PC-9 (cell line): ENCODE data around the gene ST6GALNAC6.

Experiments
- CTCF ChIP-seq: fragments of 200-600 bp; sonication (generic); conservative IDR thresholded peaks from 2 replicates; pipeline ENCODE4 v1.6.1; 2017; ENCODE audit warnings: mixed run types, antibody characterized with exemption, mild to moderate bottlenecking, moderate library complexity
- EZH2 ChIP-seq: fragments of 200-600 bp; sonication (generic); IDR thresholded peaks from 2 replicates; pipeline ENCODE4 v1.8.0; 2017; ENCODE audit warnings: antibody characterized with exemption, low read depth

DNA sequence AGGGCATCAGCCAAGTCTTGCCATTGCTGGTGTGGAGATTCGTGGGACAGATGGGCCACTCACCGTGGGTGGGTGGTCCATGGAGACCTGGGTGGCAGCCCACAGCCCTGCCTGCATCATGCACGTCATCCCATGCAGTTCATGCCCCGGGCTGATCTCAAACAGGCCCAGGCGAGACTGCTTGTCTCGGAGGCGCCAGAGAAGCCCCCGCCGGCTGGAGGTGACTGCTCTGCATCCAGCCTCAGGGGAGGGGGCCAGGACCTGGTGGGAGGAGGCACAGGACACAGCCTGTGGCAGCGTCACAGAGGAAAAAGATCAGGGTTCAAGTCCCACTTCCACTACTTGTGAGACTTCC lies 30.2 kb upstream of the ST6GALNAC6 start:
- no peak for TF ChIP-seq CTCF
- no peak for TF ChIP-seq EZH2
